ENCODE measurements around the gene CUL9.

GRCh38 chr6:43171707-43172103, 10.3 kb upstream of the CUL9 start:
- TF ChIP-seq CTCF (conservative IDR thresholded peaks at IDR 0.05 in 1 of 2, IDR thresholded peaks at IDR 0.05 in 1 of 2; ENCODE audit: low read depth in 1 of 2, low read length in 2 of 2), result no peak
- no peak for TF ChIP-seq EZH2 (IDR thresholded peaks at IDR 0.05; ENCODE audit: low read length, missing control alignments)

Measured in fibroblast of lung (primary cell).